Left kidney (tissue), 2 donors: ENCODE results near the gene A3GALT2. TPM values are rescaled to one million over a fixed set of nuclear protein-coding genes. Genes with fewer than 3 reads are reported as not detected.

ENCODE experiments used
- DNase-seq: peaks from one replicate; pipeline ENCODE4 v3.0.0-alpha.2; 2013
- polyA plus RNA-seq: library from polyadenylated mRNA; unstranded; fragments of 120-200 nt; gene quantifications from one replicate; pipeline ENCODE4 v1.2.1, GENCODE V29; 2013; ENCODE audit not compliant: insufficient read length

A3GALT2 gene
- polyA plus RNA-seq, 1 donor = not detected

GRCh38 chr1:33350611-33351280 is 29.8 kb upstream of the A3GALT2 start:
- no peak for DNase-seq

GRCh38 chr1:33349778-33350610 is 29.1 kb upstream of the A3GALT2 start:
- peak; percentile 81 for DNase-seq

GRCh38 chr1:33349081-33349759 is 28.3 kb upstream of the A3GALT2 start:
- no peak for DNase-seq

GRCh38 chr1:33348676-33349080 is 27.8 kb upstream of the A3GALT2 start:
- DNase-seq = no peak

- no peak for DNase-seq
Measured at GRCh38 chr1:33348194-33348593, 27.3 kb upstream of the A3GALT2 start.

- DNase-seq = no peak
Measured at GRCh38 chr1:33347650-33347992, 26.7 kb upstream of the A3GALT2 start.

- DNase-seq = no peak
Measured at GRCh38 chr1:33346927-33347649, 26.2 kb upstream of the A3GALT2 start.

- DNase-seq = no peak
Measured at GRCh38 chr1:33346533-33346926, 25.6 kb upstream of the A3GALT2 start.

GRCh38 chr1:33344896-33345560 is 24.1 kb upstream of the A3GALT2 start:
- DNase-seq = no peak

- DNase-seq = no peak
Measured at GRCh38 chr1:33343539-33343938, 22.6 kb upstream of the A3GALT2 start.

GRCh38 chr1:33342041-33342723 is 21.3 kb upstream of the A3GALT2 start:
- peak; percentile 77 for DNase-seq

GRCh38 chr1:33341190-33341589 is 20.3 kb upstream of the A3GALT2 start:
- DNase-seq = no peak

GRCh38 chr1:33339413-33339812 is 18.5 kb upstream of the A3GALT2 start:
- no peak for DNase-seq

- no peak for DNase-seq
Measured at GRCh38 chr1:33338440-33339211, 17.7 kb upstream of the A3GALT2 start.

GRCh38 chr1:33338048-33338439 is 17.1 kb upstream of the A3GALT2 start:
- no peak for DNase-seq

- DNase-seq = no peak
Measured at GRCh38 chr1:33337441-33337840, 16.5 kb upstream of the A3GALT2 start.

GRCh38 chr1:33336580-33336979 is 15.7 kb upstream of the A3GALT2 start:
- DNase-seq = no peak

GRCh38 chr1:33335020-33335419 is 14.1 kb upstream of the A3GALT2 start:
- no peak for DNase-seq

GRCh38 chr1:33334081-33334552 is 13.2 kb upstream of the A3GALT2 start:
- DNase-seq = no peak

GRCh38 chr1:33332881-33333280 is 12.0 kb upstream of the A3GALT2 start:
- no peak for DNase-seq
